Smooth muscle cell (in vitro differentiated cells): ENCODE results near the gene BCL3. TPM values are rescaled to one million over a fixed set of nuclear protein-coding genes. Genes with fewer than 3 reads are reported as not detected.

Experiments used
- DNase-seq: peaks from one replicate; lab custom pipeline; 2025; ENCODE audit not compliant: unreplicated experiment; lab: John Stamatoyannopoulos, UW
- H2AFZ ChIP-seq: fragments of 200-600 bp; sonication (generic); 2 replicates; pipeline ENCODE4 v1.6.0; 2016; ENCODE audit warnings: antibody characterized with exemption, low read depth, mild to moderate bottlenecking
- H3F3A ChIP-seq: fragments of 200-600 bp; sonication (generic); 2 replicates; pipeline ENCODE4 v1.6.0; 2017; ENCODE audit warnings: antibody characterized with exemption, low read depth
- H3K27ac ChIP-seq: fragments of 200-600 bp; sonication (generic); 2 replicates; pipeline ENCODE4 v1.5.1; 2016; ENCODE audit warnings: low read depth, mild to moderate bottlenecking
- H3K27me3 ChIP-seq: fragments of 200-600 bp; sonication (generic); 2 replicates; pipeline ENCODE4 v1.6.1; 2016; ENCODE audit warnings: low read depth, mild to moderate bottlenecking
- H3K36me3 ChIP-seq: fragments of 200-600 bp; sonication (generic); 2 replicates; pipeline ENCODE4 v1.5.1; 2016; ENCODE audit warnings: low read depth
- H3K4me1 ChIP-seq: fragments of 200-600 bp; sonication (generic); 2 replicates; pipeline ENCODE4 v1.5.1; 2016; ENCODE audit warnings: low read depth
- H3K4me2 ChIP-seq: fragments of 200-600 bp; sonication (generic); 2 replicates; pipeline ENCODE4 v1.6.0; 2016; ENCODE audit warnings: mild to moderate bottlenecking
- H3K4me3 ChIP-seq: fragments of 200-600 bp; sonication (generic); 2 replicates; pipeline ENCODE4 v1.5.1; 2016; ENCODE audit warnings: mild to moderate bottlenecking
- H3K79me2 ChIP-seq: fragments of 200-600 bp; sonication (generic); 2 replicates; pipeline ENCODE4 v1.6.0; 2016; ENCODE audit warnings: low read depth, mild to moderate bottlenecking
- H3K9ac ChIP-seq: fragments of 200-600 bp; sonication (generic); 2 replicates; pipeline ENCODE4 v1.6.0; 2016; ENCODE audit warnings: low read depth
- H3K9me3 ChIP-seq: fragments of 200-600 bp; sonication (generic); replicated peaks from 2 replicates; pipeline ENCODE4 v1.5.1; 2016; ENCODE audit warnings: low read depth
- H4K20me1 ChIP-seq: fragments of 200-600 bp; sonication (generic); 2 replicates; pipeline ENCODE4 v1.6.0; 2016; ENCODE audit warnings: low read depth
- CTCF ChIP-seq: fragments of 200-600 bp; sonication (generic); IDR thresholded peaks from 2 replicates; pipeline ENCODE4 v1.5.1; 2017; ENCODE audit warnings: borderline replicate concordance, mild to moderate bottlenecking, antibody characterized with exemption; ENCODE audit not compliant: insufficient read depth, poor library complexity, severe bottlenecking
- whole genome bisulfite sequencing: methylation state at CpG from one replicate; pipeline ENCODE4 v1.1.7; 2016; ENCODE audit warnings: low lambda C conversion rate; 5-methylcytosine and 5-hydroxymethylcytosine counted together
- polyA plus RNA-seq: library from polyadenylated mRNA; unstranded; fragments of >200 nt; fragmentation: Nextera tagmentation; extraction: Ambion mirVana; gene quantifications from 2 replicates; pipeline ENCODE4 v1.2.1, GENCODE V29; 2016
- total RNA-seq: library from RNA; depleted of rRNA; stranded (reverse); fragments of >200 nt; gene quantifications from 2 replicates; pipeline ENCODE4 v1.2.3, GENCODE V29; 2014

BCL3 gene
- total and polyA plus RNA-seq, 2 experiments from 2014 or later: 12.2 to 52.8 TPM

DNA sequence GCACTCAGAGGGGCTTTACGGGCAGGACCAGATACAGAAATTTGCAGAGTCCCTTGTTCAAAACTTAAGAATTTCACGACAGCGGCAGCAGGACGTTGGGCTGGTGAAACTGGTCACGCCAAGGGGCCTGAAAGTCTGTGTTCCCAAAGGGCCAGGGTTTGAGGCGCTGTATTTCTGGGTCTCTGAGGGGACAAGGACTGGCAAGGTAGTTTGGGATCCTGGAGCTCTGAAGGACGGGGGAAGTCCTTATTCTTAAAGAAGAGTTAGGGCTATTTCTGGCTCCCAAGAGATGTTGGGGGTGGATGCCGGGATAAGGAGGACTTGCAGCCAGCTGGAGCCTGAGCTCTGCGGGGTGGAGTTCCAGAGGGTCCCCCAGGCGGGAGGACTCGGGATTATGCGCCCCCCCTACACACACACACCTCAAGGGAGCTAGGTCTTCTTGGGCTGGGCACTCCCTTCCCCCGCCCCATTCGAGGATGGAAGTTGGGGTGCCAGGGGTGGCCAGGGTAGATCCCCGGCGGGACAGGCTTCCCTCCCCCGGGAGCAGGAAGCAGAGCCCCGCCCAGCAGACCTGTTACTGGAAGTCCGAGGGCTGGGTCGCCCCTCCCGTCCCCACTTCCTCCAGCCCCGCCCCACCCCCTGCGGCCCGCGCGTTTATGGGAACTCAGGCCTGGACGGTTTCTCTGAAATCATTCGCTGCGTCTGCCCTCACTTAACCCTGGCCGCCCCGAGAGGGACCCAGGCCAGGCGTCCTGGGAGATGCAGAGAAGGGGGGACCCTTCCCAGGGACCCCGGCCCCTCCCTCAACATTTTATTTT lies 5.6 kb downstream of the BCL3 start:
- peak; percentile 77 for DNase-seq
- H3K4me1 ChIP-seq: peaks cover 25% of the 10 kb centered on the region
- H3K79me2 ChIP-seq: peaks cover 29% of the 10 kb centered on the region
- 5% methylated on average over 18 of the region's 33 CpGs for WGBS
- H3F3A ChIP-seq: peaks cover 38% of the 10 kb centered on the region
- H3K9me3 ChIP-seq: no peaks in the 10 kb centered on the region
- H3K4me3 ChIP-seq: peak overlapping the region; percentile 48
- H3K27ac ChIP-seq: peak overlapping the region; percentile 88
- no peak for TF ChIP-seq CTCF
- H3K36me3 ChIP-seq: no peaks in the 10 kb centered on the region
- peaks cover 57% of the 10 kb centered on the region for H4K20me1 ChIP-seq
- peak overlapping the region; percentile 98 for H3K4me2 ChIP-seq
- H3K9ac ChIP-seq: peak overlapping the region; percentile 66
- H3K27me3 ChIP-seq: no peaks in the 10 kb centered on the region
- H2AFZ ChIP-seq: no peak overlapping the region

DNA sequence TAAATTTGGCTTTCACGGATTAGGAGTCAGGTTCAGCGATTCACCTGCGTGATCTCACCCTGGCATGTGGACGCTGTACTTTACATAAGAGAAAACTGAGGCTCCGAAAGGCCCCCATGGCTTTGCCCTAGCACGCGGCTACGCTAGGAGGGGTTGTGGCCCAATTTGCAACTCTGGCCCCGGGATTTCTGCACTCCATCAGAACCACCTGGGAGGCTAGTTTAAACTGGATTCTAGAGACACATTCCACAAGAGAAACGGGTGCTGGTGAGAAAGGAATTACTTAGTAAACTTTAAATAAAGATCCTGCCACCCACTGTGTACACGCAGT lies 6.2 kb downstream of the BCL3 start:
- DNase-seq: no peak
- Histone ChIP-seq H3K27ac (peak overlapping the region; percentile 88), H3K4me3 (peak overlapping the region; percentile 48), H3K36me3 (no peaks in the 10 kb centered on the region), H3K4me2 (peak overlapping the region; percentile 98), H3K27me3 (no peaks in the 10 kb centered on the region), H3K9ac (no peak overlapping the region), H3K79me2 (peaks cover 23% of the 10 kb centered on the region), H3K4me1 (peaks cover 25% of the 10 kb centered on the region), H3K9me3 (no peaks in the 10 kb centered on the region), H4K20me1 (peaks cover 59% of the 10 kb centered on the region), H3F3A (peaks cover 38% of the 10 kb centered on the region), H2AFZ (no peak overlapping the region)
- TF ChIP-seq CTCF: no peak
- 34% methylated on average over 11 of the region's 11 CpGs for WGBS

DNA sequence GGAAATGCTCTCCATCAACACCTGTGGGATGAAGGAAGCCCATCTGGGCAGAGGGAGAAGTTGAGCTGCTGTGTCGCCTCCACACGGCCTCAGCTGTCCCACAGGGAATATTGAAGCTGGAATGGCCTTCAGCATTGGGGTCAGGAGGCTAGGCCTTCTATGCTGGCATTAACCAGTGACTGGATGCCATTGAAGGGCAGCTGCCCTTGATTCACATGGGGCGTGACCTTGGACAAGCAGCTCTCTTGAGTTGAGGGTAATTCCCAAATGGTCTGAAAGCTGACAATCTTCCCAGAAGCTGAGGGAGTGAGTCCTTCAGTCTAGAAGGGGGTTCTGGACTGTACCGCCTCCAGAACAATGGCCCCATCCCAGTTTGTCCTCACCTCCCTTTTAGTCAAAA lies 6.7 kb downstream of the BCL3 start:
- Histone ChIP-seq H3K4me2 (peak overlapping the region; percentile 98), H3K9ac (no peak overlapping the region), H3K27me3 (no peaks in the 10 kb centered on the region), H3K4me1 (peaks cover 25% of the 10 kb centered on the region), H3F3A (peaks cover 38% of the 10 kb centered on the region), H3K36me3 (no peaks in the 10 kb centered on the region), H3K9me3 (no peaks in the 10 kb centered on the region), H4K20me1 (peaks cover 59% of the 10 kb centered on the region), H2AFZ (no peak overlapping the region), H3K27ac (no peak overlapping the region), H3K79me2 (peaks cover 18% of the 10 kb centered on the region), H3K4me3 (no peak overlapping the region)
- TF ChIP-seq CTCF: no peak
- WGBS: 95% methylated on average over 4 of the region's 4 CpGs
- DNase-seq: no peak
